Astrocyte of the spinal cord (primary cell): Measurements from ENCODE around the gene OXNAD1.
A peak's percentile ranks its signal among the peaks of the same experiment; 100 is the strongest.
"Not testable (repeated sequence)": the region's sequence is repeated elsewhere in the genome, so short reads cannot be mapped to it uniquely, and the experiment has no call there.

Experiments used
- DNase-seq: peaks from one replicate; pipeline ENCODE4 v3.0.0; 2011; ENCODE audit warnings: low read depth, low spot score
- H3K4me3 ChIP-seq: 2 replicates; pipeline ENCODE4 v1.5.1; 2011; ENCODE audit warnings: low read depth, mild to moderate bottlenecking, low read length, moderate library complexity
- in situ Hi-C: cut with HindIII; loops from 2 replicates; pipeline ENCODE4 v1.10.0; 2017; ENCODE audit warnings: low sequenced_read_pairs
- TF ChIP-seq, protein P1 (sequence below): IDR thresholded peaks from 2 replicates; pipeline ENCODE4 v1.5.1; 2012; ENCODE audit warnings: low read depth, mild to moderate bottlenecking, low read length, inconsistent platforms

Gene OXNAD1

GRCh38 chr3:16304061-16305010 is 39.3 kb downstream of the OXNAD1 start:
- DNase-seq, result no peak
- TF ChIP-seq, protein P1, sequence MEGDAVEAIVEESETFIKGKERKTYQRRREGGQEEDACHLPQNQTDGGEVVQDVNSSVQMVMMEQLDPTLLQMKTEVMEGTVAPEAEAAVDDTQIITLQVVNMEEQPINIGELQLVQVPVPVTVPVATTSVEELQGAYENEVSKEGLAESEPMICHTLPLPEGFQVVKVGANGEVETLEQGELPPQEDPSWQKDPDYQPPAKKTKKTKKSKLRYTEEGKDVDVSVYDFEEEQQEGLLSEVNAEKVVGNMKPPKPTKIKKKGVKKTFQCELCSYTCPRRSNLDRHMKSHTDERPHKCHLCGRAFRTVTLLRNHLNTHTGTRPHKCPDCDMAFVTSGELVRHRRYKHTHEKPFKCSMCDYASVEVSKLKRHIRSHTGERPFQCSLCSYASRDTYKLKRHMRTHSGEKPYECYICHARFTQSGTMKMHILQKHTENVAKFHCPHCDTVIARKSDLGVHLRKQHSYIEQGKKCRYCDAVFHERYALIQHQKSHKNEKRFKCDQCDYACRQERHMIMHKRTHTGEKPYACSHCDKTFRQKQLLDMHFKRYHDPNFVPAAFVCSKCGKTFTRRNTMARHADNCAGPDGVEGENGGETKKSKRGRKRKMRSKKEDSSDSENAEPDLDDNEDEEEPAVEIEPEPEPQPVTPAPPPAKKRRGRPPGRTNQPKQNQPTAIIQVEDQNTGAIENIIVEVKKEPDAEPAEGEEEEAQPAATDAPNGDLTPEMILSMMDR, result no peak
- H3K4me3 ChIP-seq, result no peak overlapping the region
- in situ Hi-C loops, result no loop called here

DNA sequence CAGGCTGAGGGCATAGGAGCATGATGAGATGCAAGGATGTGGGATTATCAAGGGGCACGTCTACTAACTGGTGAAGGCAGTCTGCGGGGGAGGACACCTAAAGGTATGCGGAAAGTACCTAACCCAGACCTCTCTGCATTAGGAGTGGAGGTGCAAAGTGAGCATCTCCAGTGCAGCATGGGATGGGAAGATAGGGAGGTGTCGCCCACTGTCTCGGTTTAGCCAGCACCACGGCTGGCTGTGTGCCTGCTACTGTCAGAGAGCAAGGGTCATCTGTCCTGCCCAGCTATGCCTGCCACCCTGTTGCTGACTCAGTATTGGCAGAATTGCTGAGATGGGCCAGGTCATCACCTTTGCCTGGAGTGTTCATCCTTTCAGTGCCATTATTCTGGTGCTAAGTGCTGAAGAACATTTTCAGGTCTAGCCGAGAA is 40.1 kb downstream of the OXNAD1 start:
- TF ChIP-seq, protein P1, result no peak
- DNase-seq, result no peak
- H3K4me3 ChIP-seq, result no peak overlapping the region
- in situ Hi-C loops, result no loop called here

- no peak overlapping the region for H3K4me3 ChIP-seq
- TF ChIP-seq, protein P1, result no peak
- in situ Hi-C loops, result no loop called here
- no peak for DNase-seq
These were observed 43.0 kb downstream of the OXNAD1 start for GRCh38 chr3:16307832-16308531.

DNA sequence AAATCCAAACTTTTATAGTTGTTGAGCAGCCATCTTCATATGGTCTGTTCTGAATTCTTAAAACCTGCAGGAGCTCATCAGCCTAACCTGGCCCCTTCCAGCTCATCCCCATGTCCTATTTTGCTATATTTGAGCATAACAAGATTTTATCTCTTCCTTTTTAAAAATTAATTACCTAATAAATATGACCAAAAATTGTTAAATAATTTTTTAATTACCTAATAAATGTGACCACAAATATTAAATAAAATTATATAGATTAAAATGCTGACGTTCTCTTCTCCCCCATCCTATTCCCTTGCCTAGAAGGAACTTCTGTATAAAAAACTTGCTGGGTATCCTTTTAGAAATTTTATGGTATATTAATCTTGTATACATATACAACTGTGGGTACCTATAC is 43.7 kb downstream of the OXNAD1 start:
- in situ Hi-C loops, result no loop called here
- TF ChIP-seq, protein P1, result no peak
- no peak overlapping the region for H3K4me3 ChIP-seq
- DNase-seq, result no peak

- TF ChIP-seq, protein P1, result no peak
- peak; percentile 57 for DNase-seq
- in situ Hi-C loops, result no loop called here
- no peak overlapping the region for H3K4me3 ChIP-seq
These were observed 44.5 kb downstream of the OXNAD1 start for GRCh38 chr3:16309558-16309957.

DNA sequence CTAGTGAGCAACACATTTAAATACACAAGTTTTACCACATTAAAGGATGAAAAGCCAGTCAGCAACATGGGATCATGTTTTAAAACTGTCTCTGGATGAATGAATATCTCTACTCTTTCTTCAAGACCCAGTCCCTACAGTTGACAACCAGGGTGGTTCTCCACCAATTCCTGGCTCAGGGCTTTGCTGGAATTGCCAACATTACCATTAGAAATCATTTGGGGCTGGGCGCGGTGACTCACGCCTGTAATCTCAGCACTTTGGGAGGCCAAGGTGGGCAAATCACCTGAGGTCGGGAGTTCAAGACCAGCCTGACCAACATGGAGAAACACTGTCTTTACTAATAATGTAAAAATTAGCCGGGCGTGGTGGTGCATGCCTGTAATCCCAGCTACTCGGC is 45.5 kb downstream of the OXNAD1 start:
- in situ Hi-C loops, H3K4me3 ChIP-seq, DNase-seq: not testable (repeated sequence)
